Peyer's patch (tissue), 4 donors: ENCODE data around the gene CDH23.

Experiments used
- POLR2A ChIP-seq, 2 donors: fragments of 450-650 bp; IDR thresholded peaks; one replicate each; pipeline ENCODE4 v1.5.1; 2017; ENCODE audit warnings: antibody characterized with exemption in 2 of 2, mild to moderate bottlenecking in 2 of 2, moderate library complexity in 2 of 2
- TF ChIP-seq, protein P1 (sequence below), 6 experiments: fragments of 450-650 bp in 4 of 6; fragments of 200-600 bp in 2 of 6; sonication (generic) in 1 of 6; IDR thresholded peaks; one replicate each; pipeline ENCODE4 v1.5.1; 2017 to 2019; ENCODE audit warnings: antibody characterized with exemption in 6 of 6, mild to moderate bottlenecking in 3 of 6, moderate library complexity in 1 of 6

DNA sequence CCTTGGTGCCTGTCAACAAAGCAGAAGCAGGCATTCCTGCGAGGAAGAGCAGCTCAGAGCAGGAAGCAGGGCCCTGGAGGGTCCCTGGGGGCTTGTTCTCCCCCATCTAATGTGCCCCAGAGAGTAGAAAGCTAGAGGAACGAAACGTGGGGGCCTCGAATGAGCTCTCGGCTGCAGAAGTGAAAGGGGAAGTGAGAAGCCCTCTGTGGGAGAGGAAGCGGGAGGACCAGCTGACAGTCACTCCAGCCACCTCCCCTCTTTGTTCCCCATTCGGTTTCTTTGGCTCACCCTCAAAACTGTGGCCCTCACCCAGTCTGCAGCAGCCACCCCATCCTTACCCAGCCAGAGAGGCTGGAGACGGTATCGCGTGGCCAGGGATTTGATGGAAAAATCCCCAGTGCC is 297.8 kb downstream of the CDH23 start:
- TF ChIP-seq, protein P1, sequence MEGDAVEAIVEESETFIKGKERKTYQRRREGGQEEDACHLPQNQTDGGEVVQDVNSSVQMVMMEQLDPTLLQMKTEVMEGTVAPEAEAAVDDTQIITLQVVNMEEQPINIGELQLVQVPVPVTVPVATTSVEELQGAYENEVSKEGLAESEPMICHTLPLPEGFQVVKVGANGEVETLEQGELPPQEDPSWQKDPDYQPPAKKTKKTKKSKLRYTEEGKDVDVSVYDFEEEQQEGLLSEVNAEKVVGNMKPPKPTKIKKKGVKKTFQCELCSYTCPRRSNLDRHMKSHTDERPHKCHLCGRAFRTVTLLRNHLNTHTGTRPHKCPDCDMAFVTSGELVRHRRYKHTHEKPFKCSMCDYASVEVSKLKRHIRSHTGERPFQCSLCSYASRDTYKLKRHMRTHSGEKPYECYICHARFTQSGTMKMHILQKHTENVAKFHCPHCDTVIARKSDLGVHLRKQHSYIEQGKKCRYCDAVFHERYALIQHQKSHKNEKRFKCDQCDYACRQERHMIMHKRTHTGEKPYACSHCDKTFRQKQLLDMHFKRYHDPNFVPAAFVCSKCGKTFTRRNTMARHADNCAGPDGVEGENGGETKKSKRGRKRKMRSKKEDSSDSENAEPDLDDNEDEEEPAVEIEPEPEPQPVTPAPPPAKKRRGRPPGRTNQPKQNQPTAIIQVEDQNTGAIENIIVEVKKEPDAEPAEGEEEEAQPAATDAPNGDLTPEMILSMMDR (IDR thresholded peaks at IDR 0.05), result no peak
- no peak for TF ChIP-seq POLR2A (IDR thresholded peaks at IDR 0.05)
